Measurements from ENCODE around the gene NRCAM.

NRCAM gene

GRCh38 chr7:108335269-108335918 lies 120.8 kb downstream of the NRCAM start:
- no peak overlapping the region for H3K9ac ChIP-seq (ENCODE audit: low read length)
- no peaks in the 10 kb centered on the region for H3K9me3 ChIP-seq (ENCODE audit: control insufficient read depth, insufficient read depth, low read depth, low read length)
- no peaks in the 10 kb centered on the region for H3K27me3 ChIP-seq (ENCODE audit: control insufficient read depth, insufficient read depth, low read length)
- H3K4me3 ChIP-seq (ENCODE audit: low read depth, low read length): no peak overlapping the region
- H3K27ac ChIP-seq (ENCODE audit: low read depth, low read length): no peak overlapping the region
- H3K4me1 ChIP-seq (ENCODE audit: control insufficient read depth, insufficient read depth, low read length): peaks cover 3% of the 10 kb centered on the region
- H3K36me3 ChIP-seq (ENCODE audit: control insufficient read depth, insufficient read depth, low read length): no peaks in the 10 kb centered on the region

- Histone ChIP-seq H3K4me1 (ENCODE audit: control insufficient read depth, insufficient read depth, low read length) (peaks cover 26% of the 10 kb centered on the region), H3K4me3 (ENCODE audit: low read depth, low read length) (no peak overlapping the region), H3K27me3 (ENCODE audit: control insufficient read depth, insufficient read depth, low read length) (no peaks in the 10 kb centered on the region)
Measured at GRCh38 chr7:108332937-108333336, 123.3 kb downstream of the NRCAM start.

GRCh38 chr7:108331971-108332370 lies 124.3 kb downstream of the NRCAM start:
- Histone ChIP-seq H3K9me3 (ENCODE audit: control insufficient read depth, insufficient read depth, low read depth, low read length) (no peaks in the 10 kb centered on the region), H3K27ac (ENCODE audit: low read depth, low read length) (no peak overlapping the region), H3K4me1 (ENCODE audit: control insufficient read depth, insufficient read depth, low read length) (peaks cover 30% of the 10 kb centered on the region), H3K36me3 (ENCODE audit: control insufficient read depth, insufficient read depth, low read length) (no peaks in the 10 kb centered on the region), H3K27me3 (ENCODE audit: control insufficient read depth, insufficient read depth, low read length) (no peaks in the 10 kb centered on the region), H3K4me3 (ENCODE audit: low read depth, low read length) (no peak overlapping the region), H3K9ac (ENCODE audit: low read length) (no peak overlapping the region)

More at GRCh38 chr7:108332937-108333336, 123.3 kb downstream of the NRCAM start:
- Histone ChIP-seq H3K36me3 (ENCODE audit: control insufficient read depth, insufficient read depth, low read length) (no peaks in the 10 kb centered on the region), H3K9me3 (ENCODE audit: control insufficient read depth, insufficient read depth, low read depth, low read length) (no peaks in the 10 kb centered on the region), H3K27ac (ENCODE audit: low read depth, low read length) (no peak overlapping the region), H3K9ac (ENCODE audit: low read length) (no peak overlapping the region)

GRCh38 chr7:108330227-108330626 lies 126.0 kb downstream of the NRCAM start:
- Histone ChIP-seq H3K27ac (ENCODE audit: low read depth, low read length) (no peak overlapping the region), H3K27me3 (ENCODE audit: control insufficient read depth, insufficient read depth, low read length) (no peaks in the 10 kb centered on the region), H3K9me3 (ENCODE audit: control insufficient read depth, insufficient read depth, low read depth, low read length) (no peaks in the 10 kb centered on the region), H3K4me1 (ENCODE audit: control insufficient read depth, insufficient read depth, low read length) (peaks cover 31% of the 10 kb centered on the region), H3K36me3 (ENCODE audit: control insufficient read depth, insufficient read depth, low read length) (no peaks in the 10 kb centered on the region), H3K9ac (ENCODE audit: low read length) (no peak overlapping the region), H3K4me3 (ENCODE audit: low read depth, low read length) (no peak overlapping the region)

GRCh38 chr7:108329514-108329913 lies 126.7 kb downstream of the NRCAM start:
- Histone ChIP-seq H3K27me3 (ENCODE audit: control insufficient read depth, insufficient read depth, low read length) (no peaks in the 10 kb centered on the region), H3K4me1 (ENCODE audit: control insufficient read depth, insufficient read depth, low read length) (peaks cover 36% of the 10 kb centered on the region), H3K4me3 (ENCODE audit: low read depth, low read length) (no peak overlapping the region), H3K36me3 (ENCODE audit: control insufficient read depth, insufficient read depth, low read length) (no peaks in the 10 kb centered on the region), H3K9me3 (ENCODE audit: control insufficient read depth, insufficient read depth, low read depth, low read length) (no peaks in the 10 kb centered on the region), H3K27ac (ENCODE audit: low read depth, low read length) (no peak overlapping the region), H3K9ac (ENCODE audit: low read length) (no peak overlapping the region)

GRCh38 chr7:108328174-108328651 lies 128.0 kb downstream of the NRCAM start:
- Histone ChIP-seq H3K27ac (ENCODE audit: low read depth, low read length) (no peak overlapping the region), H3K4me1 (ENCODE audit: control insufficient read depth, insufficient read depth, low read length) (peaks cover 36% of the 10 kb centered on the region), H3K4me3 (ENCODE audit: low read depth, low read length) (no peak overlapping the region), H3K9ac (ENCODE audit: low read length) (no peak overlapping the region), H3K27me3 (ENCODE audit: control insufficient read depth, insufficient read depth, low read length) (no peaks in the 10 kb centered on the region), H3K9me3 (ENCODE audit: control insufficient read depth, insufficient read depth, low read depth, low read length) (no peaks in the 10 kb centered on the region), H3K36me3 (ENCODE audit: control insufficient read depth, insufficient read depth, low read length) (no peaks in the 10 kb centered on the region)

GRCh38 chr7:108327353-108327752 lies 128.9 kb downstream of the NRCAM start:
- peaks cover 36% of the 10 kb centered on the region for H3K4me1 ChIP-seq (ENCODE audit: control insufficient read depth, insufficient read depth, low read length)
- H3K9ac ChIP-seq (ENCODE audit: low read length): no peak overlapping the region
- H3K4me3 ChIP-seq (ENCODE audit: low read depth, low read length): no peak overlapping the region
- H3K27ac ChIP-seq (ENCODE audit: low read depth, low read length): no peak overlapping the region
- H3K27me3 ChIP-seq (ENCODE audit: control insufficient read depth, insufficient read depth, low read length): no peaks in the 10 kb centered on the region
- H3K9me3 ChIP-seq (ENCODE audit: control insufficient read depth, insufficient read depth, low read depth, low read length): no peaks in the 10 kb centered on the region
- no peaks in the 10 kb centered on the region for H3K36me3 ChIP-seq (ENCODE audit: control insufficient read depth, insufficient read depth, low read length)

- Histone ChIP-seq H3K36me3 (ENCODE audit: control insufficient read depth, insufficient read depth, low read length) (no peaks in the 10 kb centered on the region), H3K27ac (ENCODE audit: low read depth, low read length) (no peak overlapping the region), H3K4me1 (ENCODE audit: control insufficient read depth, insufficient read depth, low read length) (peaks cover 36% of the 10 kb centered on the region), H3K27me3 (ENCODE audit: control insufficient read depth, insufficient read depth, low read length) (no peaks in the 10 kb centered on the region), H3K4me3 (ENCODE audit: low read depth, low read length) (no peak overlapping the region), H3K9ac (ENCODE audit: low read length) (no peak overlapping the region), H3K9me3 (ENCODE audit: control insufficient read depth, insufficient read depth, low read depth, low read length) (no peaks in the 10 kb centered on the region)
Measured at GRCh38 chr7:108326938-108327337, 129.3 kb downstream of the NRCAM start.

GRCh38 chr7:108324053-108325038 lies 131.9 kb downstream of the NRCAM start:
- H3K4me1 ChIP-seq (ENCODE audit: control insufficient read depth, insufficient read depth, low read length): peaks cover 24% of the 10 kb centered on the region
- H3K4me3 ChIP-seq (ENCODE audit: low read depth, low read length): no peak overlapping the region
- H3K27ac ChIP-seq (ENCODE audit: low read depth, low read length): no peak overlapping the region
- no peaks in the 10 kb centered on the region for H3K36me3 ChIP-seq (ENCODE audit: control insufficient read depth, insufficient read depth, low read length)
- H3K27me3 ChIP-seq (ENCODE audit: control insufficient read depth, insufficient read depth, low read length): no peaks in the 10 kb centered on the region
- H3K9me3 ChIP-seq (ENCODE audit: control insufficient read depth, insufficient read depth, low read depth, low read length): no peaks in the 10 kb centered on the region
- H3K9ac ChIP-seq (ENCODE audit: low read length): no peak overlapping the region

GRCh38 chr7:108322925-108323832 lies 133.1 kb downstream of the NRCAM start:
- Histone ChIP-seq H3K9me3 (ENCODE audit: control insufficient read depth, insufficient read depth, low read depth, low read length) (no peaks in the 10 kb centered on the region), H3K27me3 (ENCODE audit: control insufficient read depth, insufficient read depth, low read length) (no peaks in the 10 kb centered on the region), H3K4me1 (ENCODE audit: control insufficient read depth, insufficient read depth, low read length) (peaks cover 12% of the 10 kb centered on the region), H3K9ac (ENCODE audit: low read length) (no peak overlapping the region), H3K27ac (ENCODE audit: low read depth, low read length) (no peak overlapping the region), H3K36me3 (ENCODE audit: control insufficient read depth, insufficient read depth, low read length) (no peaks in the 10 kb centered on the region), H3K4me3 (ENCODE audit: low read depth, low read length) (no peak overlapping the region)
